HG02943 (cell line): ENCODE results near the gene GNB1L.

ENCODE experiments used
- ATAC-seq: cut with Tn5 transposase; IDR thresholded peaks from one replicate; pipeline ENCODE4 v1.9.1; 2021; ENCODE audit warnings: mild to moderate bottlenecking, low read depth, moderate library complexity; ENCODE audit not compliant: unreplicated experiment

GNB1L gene

DNA sequence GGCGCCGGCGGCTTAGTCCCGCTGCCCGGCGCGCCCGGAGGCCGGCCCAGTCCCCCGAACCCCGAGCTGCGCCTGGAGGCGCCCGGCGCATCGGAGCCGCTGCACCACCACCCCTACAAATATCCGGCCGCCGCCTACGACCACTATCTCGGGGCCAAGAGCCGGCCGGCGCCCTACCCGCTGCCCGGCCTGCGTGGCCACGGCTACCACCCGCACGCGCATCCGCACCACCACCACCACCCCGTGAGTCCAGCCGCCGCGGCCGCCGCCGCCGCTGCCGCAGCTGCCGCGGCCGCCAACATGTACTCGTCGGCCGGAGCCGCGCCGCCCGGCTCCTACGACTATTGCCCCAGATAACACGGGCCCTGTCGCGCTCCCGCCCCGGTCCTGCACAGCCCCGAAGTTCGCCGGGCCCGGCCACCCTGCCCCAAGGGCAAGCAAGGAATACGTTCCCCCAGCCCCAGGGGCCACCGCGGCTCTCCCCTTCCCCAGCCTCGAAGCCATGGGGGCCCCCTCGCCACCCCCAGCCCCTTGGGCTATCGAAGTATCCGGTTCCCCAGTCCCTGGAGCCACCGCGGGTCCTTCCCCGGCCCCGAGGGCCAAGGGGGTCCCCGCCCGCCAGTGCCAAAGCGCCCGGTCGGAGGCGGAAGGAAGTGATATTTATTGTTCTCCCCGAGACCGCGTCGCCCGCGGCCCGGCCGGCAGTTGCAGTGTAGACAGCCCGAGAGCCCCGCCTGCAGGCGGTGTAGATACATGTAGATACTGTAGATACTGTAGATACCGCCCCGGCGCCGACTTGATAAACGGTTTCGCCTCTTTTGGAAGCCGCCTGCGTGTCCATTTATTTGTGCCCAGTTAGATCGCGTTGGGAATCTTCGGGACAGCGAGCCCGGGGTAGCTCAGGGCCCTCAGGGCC lies 87.9 kb downstream of the GNB1L start:
- ATAC-seq = no peak

DNA sequence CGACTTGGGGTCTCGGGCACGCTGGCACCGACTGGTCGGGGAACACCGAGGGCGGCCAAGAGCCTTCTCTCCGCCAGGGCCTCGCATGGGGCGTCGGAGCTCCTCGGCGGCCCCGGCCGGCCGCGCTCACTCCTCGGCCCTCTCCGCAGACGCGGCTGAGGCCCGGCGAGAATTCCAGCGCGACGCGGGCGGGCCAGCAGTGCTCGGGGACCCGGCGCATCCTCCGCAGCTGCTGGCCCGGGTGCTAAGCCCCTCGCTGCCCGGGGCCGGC lies 88.5 kb downstream of the GNB1L start:
- no peak for ATAC-seq

DNA sequence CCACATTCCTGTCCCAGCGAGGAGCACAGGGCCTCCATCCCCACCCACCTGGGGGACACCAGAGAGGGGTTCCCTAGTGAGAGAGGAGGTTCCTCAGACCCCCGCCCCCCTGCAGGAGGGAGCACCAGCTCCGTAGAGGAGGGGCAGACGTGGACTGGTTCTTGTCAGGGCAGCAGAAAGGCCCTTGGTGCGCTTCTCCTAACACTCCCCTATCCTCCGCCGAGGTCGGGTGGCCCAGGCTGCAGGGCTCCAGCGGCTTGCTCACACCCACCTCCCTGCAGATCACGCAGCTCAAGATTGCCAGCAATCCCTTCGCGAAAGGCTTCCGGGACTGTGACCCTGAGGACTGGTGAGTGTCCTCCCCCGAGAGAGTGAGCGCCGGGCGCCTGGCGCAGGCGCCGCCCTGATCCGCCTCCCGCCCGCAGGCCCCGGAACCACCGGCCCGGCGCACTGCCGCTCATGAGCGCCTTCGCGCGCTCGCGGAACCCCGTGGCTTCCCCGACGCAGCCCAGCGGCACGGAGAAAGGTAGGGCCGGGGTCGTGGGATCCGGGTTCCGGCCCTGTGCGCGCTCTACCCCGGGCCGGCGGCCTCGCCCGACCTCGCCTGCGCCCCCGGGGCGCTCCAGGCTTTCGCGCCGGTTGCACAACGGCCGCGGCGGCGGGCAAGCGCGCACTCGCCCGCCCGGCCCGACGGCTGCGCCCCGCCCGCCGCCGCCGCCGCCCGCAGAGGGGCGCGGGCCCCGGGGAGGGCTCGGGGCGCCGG lies 89.0 kb downstream of the GNB1L start:
- ATAC-seq = no peak

DNA sequence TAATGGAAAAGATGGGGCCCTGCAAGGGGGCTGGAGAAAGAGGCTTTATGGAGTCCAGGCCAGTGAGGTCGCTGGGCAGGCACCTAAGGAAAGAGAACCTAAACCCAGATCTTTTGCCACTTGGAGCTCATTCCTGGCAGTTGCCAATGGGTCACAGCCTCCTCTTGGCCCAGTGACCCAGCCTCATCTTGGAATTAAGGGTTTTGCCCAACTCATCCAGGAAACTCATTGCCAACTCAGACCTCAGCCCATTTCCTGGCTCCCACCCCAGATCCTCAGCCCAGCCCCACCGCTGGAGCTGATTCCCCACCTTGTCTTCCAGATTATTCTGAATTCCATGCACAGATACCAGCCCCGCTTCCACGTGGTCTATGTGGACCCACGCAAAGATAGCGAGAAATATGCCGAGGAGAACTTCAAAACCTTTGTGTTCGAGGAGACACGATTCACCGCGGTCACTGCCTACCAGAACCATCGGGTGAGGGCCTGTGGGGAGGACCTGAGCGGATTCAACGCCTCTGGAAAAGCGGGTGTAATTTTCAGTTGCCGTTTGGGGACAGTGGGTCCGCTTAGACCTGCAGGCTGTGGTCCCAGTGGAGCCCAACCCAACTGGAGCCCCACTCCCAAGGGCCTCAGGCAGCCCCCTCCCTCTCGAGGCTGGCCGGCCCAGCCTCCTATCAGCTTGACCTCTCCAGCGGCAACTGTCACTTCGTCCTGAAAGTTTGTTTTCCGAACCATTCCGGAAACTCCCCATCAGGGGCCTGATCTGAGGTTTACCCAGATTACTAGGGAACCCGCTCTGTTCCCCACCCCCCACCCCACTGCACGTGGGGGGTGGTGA lies 89.8 kb downstream of the GNB1L start:
- ATAC-seq = no peak

DNA sequence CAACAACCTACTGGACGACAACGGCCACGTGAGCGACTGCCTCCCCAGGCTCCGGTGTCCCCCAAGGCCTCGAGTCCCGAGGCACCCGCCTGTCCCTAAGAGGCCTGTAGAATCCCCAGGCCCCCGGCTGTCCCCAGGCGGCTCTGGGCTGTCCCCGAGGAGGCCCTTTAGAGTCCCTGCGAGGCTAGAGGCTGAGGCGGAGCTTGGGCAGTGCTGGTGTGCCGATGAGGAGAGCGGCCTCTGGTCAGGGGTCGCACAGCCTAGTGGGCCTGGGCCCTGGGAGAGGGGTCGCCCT lies 90.4 kb downstream of the GNB1L start:
- no peak for ATAC-seq

DNA sequence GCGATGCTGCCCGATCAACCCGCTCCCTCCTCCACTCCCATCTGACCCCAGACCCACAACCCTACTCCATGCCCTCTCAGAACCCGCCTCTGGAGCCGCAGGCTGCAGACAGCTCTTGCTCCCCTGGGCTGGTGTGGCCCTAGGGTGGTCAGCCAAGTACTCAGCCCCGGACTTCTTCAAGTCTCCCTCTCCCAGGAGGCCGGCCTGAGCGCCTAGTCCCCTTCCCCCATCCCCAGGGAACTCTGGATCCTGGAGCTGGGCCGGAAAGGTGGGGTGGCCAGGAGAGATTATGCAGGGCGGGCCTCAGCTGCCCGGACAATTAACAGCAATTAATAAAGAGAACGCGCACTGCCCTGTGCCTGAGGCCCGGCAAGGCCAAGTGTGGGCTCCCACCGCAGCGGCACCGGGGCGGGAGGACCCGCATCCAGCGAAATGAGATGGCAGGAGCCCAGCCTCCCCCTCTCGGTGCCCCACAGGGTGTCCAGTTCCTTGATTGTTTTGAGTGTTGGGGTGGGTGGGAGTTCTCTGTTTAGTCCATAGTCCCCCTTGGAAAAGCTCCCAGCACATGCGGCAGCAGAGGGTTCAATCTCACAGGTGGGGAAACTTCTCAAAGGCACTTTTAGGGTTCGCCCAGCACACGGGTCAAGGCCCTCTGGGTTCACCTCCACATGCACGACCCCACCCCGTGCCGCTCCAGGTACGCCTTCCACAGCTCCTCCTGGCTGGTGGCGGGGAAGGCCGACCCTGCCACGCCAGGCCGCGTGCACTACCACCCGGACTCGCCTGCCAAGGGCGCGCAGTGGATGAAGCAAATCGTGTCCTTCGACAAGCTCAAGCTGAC lies 91.0 kb downstream of the GNB1L start:
- ATAC-seq = no peak

DNA sequence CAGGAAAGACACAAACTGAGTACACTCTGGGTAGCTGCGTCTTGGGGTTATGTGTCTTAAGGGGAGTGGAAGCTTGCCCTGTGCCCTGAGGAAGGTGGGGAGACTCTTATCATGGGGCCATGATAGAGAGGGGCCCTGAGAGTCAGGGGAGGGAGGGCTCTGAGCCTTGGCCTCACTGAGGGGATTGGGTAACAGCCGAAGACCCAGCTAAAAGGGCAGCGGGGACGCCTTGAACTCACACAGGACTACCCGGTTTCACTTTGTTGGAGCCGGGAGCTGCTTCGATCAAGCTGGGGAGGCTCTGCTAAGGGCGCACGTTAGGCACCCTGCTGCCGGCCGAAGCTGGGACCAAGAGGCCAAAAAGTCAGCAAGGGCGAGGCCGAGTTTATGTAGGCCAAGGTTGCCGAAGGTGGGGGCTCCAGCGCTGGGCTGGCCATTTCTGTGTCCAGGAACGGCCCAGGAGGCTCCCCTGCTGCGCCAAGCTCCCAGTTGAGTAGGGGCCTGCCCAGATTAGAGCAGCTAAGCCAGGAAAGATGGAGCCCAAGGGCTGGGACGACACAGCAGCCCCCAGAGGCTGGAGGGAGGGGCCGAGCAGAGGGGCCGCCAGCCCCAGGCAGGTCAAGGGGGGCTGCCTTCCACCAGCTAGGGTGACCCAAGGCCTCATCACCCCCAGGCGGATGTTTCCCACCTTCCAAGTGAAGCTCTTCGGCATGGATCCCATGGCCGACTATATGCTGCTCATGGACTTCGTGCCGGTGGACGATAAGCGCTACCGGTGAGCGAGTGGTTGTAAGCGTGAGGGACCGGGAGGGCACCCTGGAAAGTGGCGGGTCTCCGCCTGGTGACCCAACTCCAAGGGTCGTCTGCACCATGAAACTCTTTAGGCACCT lies 91.9 kb downstream of the GNB1L start:
- no peak for ATAC-seq

DNA sequence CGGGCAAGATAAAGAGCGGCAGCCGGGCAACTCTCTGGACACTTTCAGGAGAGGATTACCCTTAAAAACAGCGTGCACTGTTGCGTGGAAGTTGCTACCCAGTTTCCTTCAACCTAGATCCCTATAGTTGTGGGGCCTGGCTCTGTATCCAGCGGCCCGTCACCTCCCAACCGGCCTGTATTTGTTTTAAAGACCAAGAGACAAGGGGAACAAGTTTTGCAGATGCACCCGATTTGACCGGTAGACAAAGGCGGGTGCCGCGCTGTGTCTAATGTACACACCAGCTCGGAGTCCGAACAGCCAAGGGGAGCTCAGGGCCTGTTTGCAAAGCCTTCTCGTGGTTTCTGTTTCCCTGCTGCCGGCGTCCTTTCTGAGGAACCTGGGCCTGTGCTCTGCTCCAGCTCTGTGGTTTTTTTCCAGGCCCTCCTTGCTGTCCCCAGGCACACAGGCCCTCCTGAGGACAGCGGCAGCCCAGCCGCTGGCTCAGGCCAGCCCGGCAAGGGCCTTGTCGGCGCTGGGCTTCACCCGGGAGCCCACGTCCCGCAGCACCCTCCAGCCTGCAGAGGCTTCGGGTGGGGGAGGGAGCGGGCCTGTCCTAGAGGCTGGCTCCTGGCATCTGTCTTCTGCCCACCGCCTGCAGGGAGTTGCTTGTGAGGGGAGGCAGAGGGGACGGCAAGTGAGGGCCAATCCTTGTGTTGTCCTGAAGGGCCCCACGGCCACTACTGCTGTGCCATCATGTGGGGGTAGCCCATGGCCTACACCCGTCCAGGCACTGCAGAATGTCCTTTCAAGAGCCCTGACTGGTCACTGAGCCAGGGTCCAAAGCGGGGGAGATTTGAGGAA lies 92.7 kb downstream of the GNB1L start:
- no peak for ATAC-seq

DNA sequence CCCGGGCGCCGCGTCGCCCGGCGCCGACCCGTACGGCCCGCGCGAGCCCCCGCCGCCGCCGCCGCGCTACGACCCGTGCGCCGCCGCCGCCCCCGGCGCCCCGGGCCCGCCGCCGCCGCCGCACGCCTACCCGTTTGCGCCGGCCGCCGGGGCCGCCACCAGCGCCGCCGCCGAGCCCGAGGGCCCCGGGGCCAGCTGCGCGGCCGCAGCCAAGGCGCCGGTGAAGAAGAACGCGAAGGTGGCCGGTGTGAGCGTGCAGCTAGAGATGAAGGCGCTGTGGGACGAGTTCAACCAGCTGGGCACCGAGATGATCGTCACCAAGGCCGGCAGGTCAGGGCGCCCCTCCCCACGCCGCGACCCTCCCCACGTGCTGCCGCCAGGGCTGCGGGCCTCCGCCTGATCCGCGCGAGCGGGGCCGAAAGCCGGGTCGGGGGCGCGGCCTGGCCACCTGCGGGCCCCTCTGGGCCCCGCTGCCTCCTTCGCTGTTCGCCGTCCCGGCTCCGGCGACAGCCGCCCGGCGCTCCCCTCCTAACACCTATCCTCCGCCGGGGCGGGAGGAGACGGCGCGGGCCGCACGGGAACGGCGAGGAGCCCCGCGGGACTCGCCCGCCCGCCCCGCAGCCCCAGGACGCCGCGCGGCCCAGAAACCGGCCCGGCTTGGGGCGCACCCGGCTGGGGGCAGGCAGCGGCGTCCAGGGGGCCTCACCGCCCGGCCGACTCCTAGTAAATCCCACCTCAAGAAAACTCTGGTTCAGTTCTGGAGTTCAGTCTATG lies 93.5 kb downstream of the GNB1L start:
- no peak for ATAC-seq

DNA sequence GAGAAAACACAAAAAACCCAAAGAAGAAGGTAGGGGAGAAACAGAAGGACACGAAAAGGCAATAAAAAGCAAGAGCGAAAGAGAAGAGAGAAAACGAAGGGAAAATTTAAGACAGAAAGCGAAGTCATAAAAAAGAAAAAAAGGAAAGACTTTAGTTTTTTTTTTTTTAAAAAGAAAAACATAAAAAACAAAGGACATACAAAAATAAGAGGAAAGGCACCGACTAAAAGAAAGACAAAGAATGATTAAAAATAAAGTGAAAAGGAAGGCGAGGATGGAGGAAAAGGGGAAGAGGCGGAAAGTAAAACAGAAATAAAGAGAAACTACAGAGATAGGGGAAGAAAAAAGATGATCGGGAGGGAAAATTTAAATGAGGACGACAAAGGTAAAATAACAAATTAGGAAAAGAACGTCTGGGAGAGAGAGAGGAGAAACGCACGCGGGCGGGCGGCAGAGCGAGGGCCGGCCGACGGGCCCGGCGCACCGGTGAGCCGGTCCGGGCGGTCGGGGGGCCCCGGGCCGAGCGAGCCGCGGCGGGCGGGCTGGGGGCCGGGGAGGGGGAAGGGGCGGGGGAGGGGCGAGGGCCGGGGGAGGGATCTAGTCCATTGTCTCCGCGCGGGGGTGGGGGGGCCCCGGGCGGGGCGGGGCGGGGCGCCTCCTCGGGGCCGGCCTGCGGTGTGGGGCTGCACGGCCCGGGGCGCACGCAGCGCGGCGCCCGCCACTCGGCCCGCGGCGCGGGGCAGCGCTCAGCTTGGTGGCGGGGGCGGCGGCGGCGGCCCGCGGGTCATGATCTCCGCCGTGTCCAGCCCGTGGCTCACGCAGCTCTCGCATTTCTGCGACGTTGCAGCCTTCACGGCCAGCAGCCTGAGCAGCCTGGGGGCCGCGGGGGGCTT lies 94.4 kb downstream of the GNB1L start, which contains the start of gene TBX1:
TBX1 (plus strand) TSS at position 721 of the 893 bp plus-strand sequence; CDS start at position 787, 66 bp downstream.
- no peak for ATAC-seq

DNA sequence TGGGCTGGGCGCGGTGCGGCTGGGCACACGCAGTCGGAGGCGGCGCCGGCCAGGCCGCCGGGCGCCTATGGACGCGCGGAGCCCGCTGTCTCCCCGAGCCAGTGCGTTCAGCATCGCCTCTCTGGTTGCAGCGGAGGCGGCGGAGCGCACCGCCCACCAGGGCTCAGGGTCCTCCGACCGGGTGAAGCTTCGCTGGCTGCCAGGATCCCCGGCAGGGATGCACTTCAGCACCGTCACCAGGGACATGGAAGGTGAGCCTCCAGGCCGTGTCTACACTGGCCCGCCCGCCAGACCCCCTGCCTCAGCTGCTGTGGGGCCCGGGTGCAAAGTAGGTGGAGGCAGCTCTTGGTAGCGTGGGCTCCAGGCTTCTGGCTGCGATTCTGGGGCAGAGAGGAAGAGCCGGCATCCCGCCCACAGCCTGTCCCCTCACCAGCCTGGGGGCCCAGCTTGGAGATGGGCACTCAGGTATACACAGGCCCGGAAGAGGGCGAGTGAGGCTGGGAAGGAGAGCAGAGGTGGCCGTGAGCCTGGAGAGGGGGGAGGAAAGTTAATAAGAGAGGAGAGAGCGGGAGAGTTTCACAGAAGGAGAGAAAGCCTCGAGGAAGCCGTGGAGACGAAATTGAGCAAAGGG lies 95.1 kb downstream of the GNB1L start:
- no peak for ATAC-seq

DNA sequence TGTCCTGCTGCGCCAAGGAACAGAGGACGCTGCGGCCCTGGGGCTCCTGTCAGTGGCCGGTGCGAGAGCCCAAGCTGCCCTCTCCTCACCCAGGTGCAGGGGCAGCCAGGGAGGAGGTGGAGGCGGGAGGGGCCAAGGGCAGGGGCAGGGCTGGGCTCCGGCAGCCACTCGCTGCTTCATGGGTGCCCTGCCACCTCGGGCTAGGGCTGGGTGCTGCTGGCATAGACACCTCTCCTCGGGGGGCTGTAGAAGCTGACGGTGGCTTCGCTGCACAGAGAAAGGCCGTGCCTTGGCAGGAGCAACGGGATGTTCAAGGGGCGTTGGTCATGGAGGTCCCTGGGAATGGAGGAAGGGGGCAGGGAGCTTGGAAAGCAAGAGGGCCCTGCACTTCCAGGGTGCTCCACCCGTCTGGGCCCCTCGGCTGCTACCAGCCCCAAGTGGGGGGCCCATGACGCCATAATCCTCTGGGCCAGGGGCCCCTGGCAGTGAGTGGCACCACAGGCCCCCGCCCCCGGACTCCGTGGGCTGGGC lies 95.7 kb downstream of the GNB1L start:
- no peak for ATAC-seq

DNA sequence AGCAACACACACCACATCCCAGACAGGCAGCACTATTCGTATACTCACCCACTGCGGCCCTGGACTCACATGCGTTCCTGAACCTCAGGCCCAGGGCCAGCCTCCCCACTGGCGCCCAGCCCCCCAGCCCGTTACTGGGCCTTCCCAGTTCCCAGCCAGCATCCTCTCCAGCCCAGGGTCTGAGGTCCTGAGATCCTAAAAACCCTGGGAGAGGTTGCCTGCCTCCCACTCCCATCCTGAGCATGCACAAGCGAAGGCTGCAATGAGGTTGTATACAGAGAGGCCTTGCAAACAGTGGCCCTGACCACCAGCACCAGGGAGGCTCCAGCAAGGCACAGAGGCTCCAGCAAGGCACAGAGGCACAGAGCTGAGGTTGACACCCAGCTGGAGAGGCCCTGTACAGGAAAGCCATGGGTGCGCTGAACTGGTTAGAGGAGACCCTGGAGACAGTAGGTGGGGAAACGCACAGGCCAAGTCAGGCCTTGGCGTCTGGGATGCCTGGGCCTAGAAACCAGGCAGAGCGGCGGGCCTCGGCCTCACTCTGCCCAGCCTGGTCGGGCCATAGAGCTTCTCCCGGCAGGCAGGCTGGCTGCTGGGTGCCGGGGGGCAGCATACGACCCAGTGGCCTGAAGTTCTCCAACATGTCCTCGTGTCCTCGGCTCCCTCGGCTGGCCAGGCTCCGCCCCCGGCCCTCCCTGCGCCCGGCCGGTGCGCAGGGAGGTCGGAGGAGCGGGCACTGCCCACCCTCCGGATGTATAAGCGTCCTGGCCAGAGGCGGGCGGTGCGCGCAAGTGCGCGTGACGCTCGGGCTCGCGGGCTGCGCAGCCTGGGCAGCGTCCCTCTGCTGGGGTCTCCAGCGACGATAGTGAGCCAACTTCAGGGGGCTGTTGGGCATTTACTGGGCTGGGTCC lies 96.4 kb downstream of the GNB1L start:
- no peak for ATAC-seq

DNA sequence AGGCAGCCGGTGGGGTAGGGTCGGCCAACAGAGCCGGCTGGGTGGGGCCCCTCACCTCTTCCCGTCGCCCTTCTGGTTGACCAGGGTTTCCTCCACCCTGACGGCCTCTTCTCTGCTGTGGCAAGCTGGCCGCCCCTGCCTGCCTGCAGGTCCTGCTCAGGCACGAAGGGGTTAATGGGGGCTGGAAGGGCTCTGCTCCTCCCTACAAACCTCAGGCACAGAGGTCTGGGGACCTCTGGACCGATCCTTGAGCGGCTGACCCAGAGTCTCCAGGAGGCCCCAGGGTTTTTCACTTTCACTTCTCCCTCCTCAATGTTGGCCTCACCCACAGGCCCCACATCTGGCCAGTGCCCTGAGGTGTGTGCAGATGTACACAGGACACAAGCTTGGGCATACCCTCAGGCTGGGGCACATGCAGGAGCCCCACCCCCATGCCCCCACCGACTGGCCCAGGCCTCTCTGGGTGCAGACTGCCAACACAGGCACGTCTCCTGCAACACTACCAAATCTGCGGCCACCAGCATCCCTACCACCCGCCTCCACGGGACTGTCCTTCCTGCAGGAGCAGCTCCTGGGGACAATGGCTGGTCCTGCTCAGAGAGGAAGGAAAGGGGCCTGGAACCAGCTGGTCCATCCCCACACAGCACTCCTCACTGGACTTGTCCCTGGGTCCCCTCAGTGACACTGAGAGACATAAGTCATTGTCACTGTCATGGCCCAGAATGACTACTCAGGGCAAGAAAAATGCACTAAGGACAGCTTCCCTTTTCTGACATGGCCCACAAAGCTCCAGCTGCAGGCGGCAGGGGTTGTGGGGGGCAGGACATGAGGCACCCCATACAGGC lies 97.3 kb downstream of the GNB1L start:
- ATAC-seq = no peak
